K562 (cell line): Measurements from ENCODE around the gene PITPNM1. TPM values are rescaled to one million over a fixed set of nuclear protein-coding genes. Genes with fewer than 3 reads are reported as not detected.

Experiments
- COPS2 ChIP-seq: fragments of 450-650 bp; conservative IDR thresholded peaks from 2 replicates; pipeline ENCODE4 v1.6.1; 2016; ENCODE audit warnings: mild to moderate bottlenecking, moderate library complexity
- EGR1 ChIP-seq: fragments of 450-650 bp; conservative IDR thresholded peaks from 2 replicates; pipeline ENCODE4 v1.6.1; 2017; ENCODE audit warnings: mild to moderate bottlenecking
- EP300 ChIP-seq: IDR thresholded peaks from 2 replicates; pipeline ENCODE4 v1.6.1; 2012; ENCODE audit warnings: low read length, improper control_type of control experiment
- FIP1L1 ChIP-seq: fragments of 200-400 bp; formaldehyde crosslinking; IDR thresholded peaks from 2 replicates; pipeline ENCODE4 v1.6.1; 2018; ENCODE audit warnings: mild to moderate bottlenecking, low read depth, low read length; ENCODE audit not compliant: poor library complexity, severe bottlenecking
- FOXJ3 ChIP-seq: sonication (generic); formaldehyde crosslinking; IDR thresholded peaks from 2 replicates; pipeline ENCODE4 v1.4.0; 2020; ENCODE audit warnings: mild to moderate bottlenecking, missing genetic modification reagents
- MCM5 ChIP-seq: fragments of 450-650 bp; IDR thresholded peaks from 2 replicates; pipeline ENCODE4 v1.6.1; 2016; ENCODE audit warnings: low read depth
- MYNN ChIP-seq, 2 experiments: sonication (generic); formaldehyde crosslinking in 1 of 2; IDR thresholded peaks; 2 replicates each; pipeline versions ENCODE4 v1.5.0 to v1.6.1; 2016 to 2020; ENCODE audit warnings: antibody characterized with exemption in 1 of 2, missing genetic modification reagents in 1 of 2
- PYGO2 ChIP-seq: fragments of 450-650 bp; IDR thresholded peaks from 2 replicates; pipeline ENCODE4 v1.6.1; 2016; ENCODE audit warnings: mild to moderate bottlenecking, missing genetic modification characterization, moderate library complexity, missing compliant biosample characterization
- RB1 ChIP-seq: fragments of 450-650 bp; IDR thresholded peaks from 2 replicates; pipeline ENCODE4 v1.6.1; 2017; ENCODE audit warnings: low read depth, mild to moderate bottlenecking
- SIRT6 ChIP-seq: IDR thresholded peaks from one replicate; pipeline ENCODE4 v1.6.1; 2012; ENCODE audit warnings: low read depth, mild to moderate bottlenecking, control low read depth, inconsistent platforms, low read length, moderate library complexity
- ZNF134 ChIP-seq: fragments of 250-450 bp; sonication (Bioruptor Pico); conservative IDR thresholded peaks from 2 replicates; pipeline ENCODE4 v1.4.0; 2020
- polyA plus RNA-seq, 8 experiments: library from polyadenylated mRNA; depleted of rRNA in 4 of 8; stranded (reverse) in 5 of 8; unstranded in 3 of 8; fragments of >200 nt; fragmentation: Nextera tagmentation in 2 of 8; fragmentation: Illumina TruSeq in 1 of 8; extraction: Ambion mirVana in 2 of 8; extraction: Trizol in 1 of 8; gene quantifications; 2 replicates each; pipeline versions ENCODE4 v1.2.1 to v1.2.3, GENCODE V29; 2011 to 2014; ENCODE audit warnings: inconsistent platforms in 1 of 8, missing spikeins in 1 of 8
- total RNA-seq, 7 experiments: library from RNA; depleted of rRNA in 6 of 7; stranded (reverse); fragments of >200 nt in 6 of 7; fragmentation: Illumina TruSeq in 2 of 7; extraction: Trizol in 2 of 7; gene quantifications; 2 replicates each; pipeline versions ENCODE4 v1.2.1 to v1.2.3, GENCODE V29; 2011 to 2021; ENCODE audit warnings: low replicate concordance in 1 of 7
- TF ChIP-seq, protein P1 (sequence below), 2 experiments: fragments of 450-650 bp in 1 of 2; sonication (generic) in 1 of 2; formaldehyde crosslinking in 1 of 2; IDR thresholded peaks in 1 of 2; conservative IDR thresholded peaks in 1 of 2; 2 replicates each; pipeline versions ENCODE4 v1.6.1 to v1.8.1; 2016 to 2023; ENCODE audit warnings: mild to moderate bottlenecking in 2 of 2, moderate library complexity in 2 of 2, inconsistent platforms in 1 of 2, missing genetic modification reagents in 1 of 2
- TF ChIP-seq, protein P2 (sequence below): fragments of 450-650 bp; formaldehyde crosslinking; IDR thresholded peaks from 2 replicates; pipeline ENCODE4 v1.4.0; 2022; ENCODE audit warnings: mild to moderate bottlenecking, moderate library complexity
- TF ChIP-seq, protein P3 (sequence below): IDR thresholded peaks from 2 replicates; pipeline ENCODE4 v1.6.1; 2011; ENCODE audit warnings: borderline replicate concordance, low read depth, mild to moderate bottlenecking, moderate library complexity, low read length; ENCODE audit not compliant: insufficient read depth, poor library complexity, severe bottlenecking
- TF ChIP-seq, protein P4 (sequence below): sonication (generic); formaldehyde crosslinking; IDR thresholded peaks from 2 replicates; pipeline ENCODE4 v1.8.0; 2023; ENCODE audit warnings: mild to moderate bottlenecking, missing genetic modification reagents
- TF ChIP-seq, protein P5 (sequence below): fragments of 150-350 bp; IDR thresholded peaks from 2 replicates; pipeline ENCODE4 v1.6.1; 2014; ENCODE audit warnings: low read depth, mild to moderate bottlenecking, low read length, borderline replicate concordance
- TF ChIP-seq, protein P6 (sequence below): sonication (generic); formaldehyde crosslinking; IDR thresholded peaks from 2 replicates; pipeline ENCODE4 v1.8.1; 2023; ENCODE audit warnings: mild to moderate bottlenecking, missing genetic modification reagents, moderate library complexity

The PITPNM1 gene
- total and polyA plus RNA-seq, 9 of the 15 experiments (the other 6 are each of a cell fraction or from before 2014, with no cell fraction given): 0.11 to 53.7 (median 16.0) TPM

DNA sequence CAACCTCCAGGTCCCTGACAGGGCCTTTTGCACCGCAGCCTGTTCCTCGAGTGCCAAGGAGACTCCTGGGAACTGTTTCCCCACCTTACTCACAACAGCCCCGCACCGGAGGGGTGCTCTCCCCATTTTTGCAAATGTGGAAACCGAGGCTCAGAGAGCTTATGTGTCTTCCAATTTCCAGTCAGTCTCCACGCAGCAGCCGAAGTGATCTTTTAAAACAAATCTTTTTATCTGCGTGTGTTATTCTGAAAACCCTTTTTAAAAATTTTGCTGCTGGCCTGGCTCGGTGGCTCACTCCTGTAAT is 35.7 kb downstream of the PITPNM1 start (continued):
- TF ChIP-seq EGR1 (no peak; the same call in 1 of the 2 replicates), ZNF134 (CRISPR knock-in tag) (no peak), PYGO2 (no peak), RB1 (0 out of 2 replicates have a peak, but pooled peaks have one; percentile 3), SIRT6 (no peak), FOXJ3 (no peak), COPS2 (no peak), MYNN (IDR thresholded peaks at IDR 0.05) (no peak), MYNN (CRISPR knock-in tag; IDR thresholded peaks at IDR 0.05) (no peak), EP300 (no peak), MCM5 (no peak), FIP1L1 (no peak)
- TF ChIP-seq, protein P1, sequence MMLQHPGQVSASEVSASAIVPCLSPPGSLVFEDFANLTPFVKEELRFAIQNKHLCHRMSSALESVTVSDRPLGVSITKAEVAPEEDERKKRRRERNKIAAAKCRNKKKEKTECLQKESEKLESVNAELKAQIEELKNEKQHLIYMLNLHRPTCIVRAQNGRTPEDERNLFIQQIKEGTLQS (IDR thresholded peaks at IDR 0.05): no peak
- TF ChIP-seq, protein P1 (CRISPR knock-in tag; conservative IDR thresholded peaks at IDR 0.05): 0 out of 2 replicates have a peak, but pooled peaks have one; percentile 43
- TF ChIP-seq, protein P2, sequence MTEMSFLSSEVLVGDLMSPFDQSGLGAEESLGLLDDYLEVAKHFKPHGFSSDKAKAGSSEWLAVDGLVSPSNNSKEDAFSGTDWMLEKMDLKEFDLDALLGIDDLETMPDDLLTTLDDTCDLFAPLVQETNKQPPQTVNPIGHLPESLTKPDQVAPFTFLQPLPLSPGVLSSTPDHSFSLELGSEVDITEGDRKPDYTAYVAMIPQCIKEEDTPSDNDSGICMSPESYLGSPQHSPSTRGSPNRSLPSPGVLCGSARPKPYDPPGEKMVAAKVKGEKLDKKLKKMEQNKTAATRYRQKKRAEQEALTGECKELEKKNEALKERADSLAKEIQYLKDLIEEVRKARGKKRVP (CRISPR knock-in tag): 0 out of 2 replicates have a peak, but pooled peaks have one; percentile 26
- TF ChIP-seq, protein P3, sequence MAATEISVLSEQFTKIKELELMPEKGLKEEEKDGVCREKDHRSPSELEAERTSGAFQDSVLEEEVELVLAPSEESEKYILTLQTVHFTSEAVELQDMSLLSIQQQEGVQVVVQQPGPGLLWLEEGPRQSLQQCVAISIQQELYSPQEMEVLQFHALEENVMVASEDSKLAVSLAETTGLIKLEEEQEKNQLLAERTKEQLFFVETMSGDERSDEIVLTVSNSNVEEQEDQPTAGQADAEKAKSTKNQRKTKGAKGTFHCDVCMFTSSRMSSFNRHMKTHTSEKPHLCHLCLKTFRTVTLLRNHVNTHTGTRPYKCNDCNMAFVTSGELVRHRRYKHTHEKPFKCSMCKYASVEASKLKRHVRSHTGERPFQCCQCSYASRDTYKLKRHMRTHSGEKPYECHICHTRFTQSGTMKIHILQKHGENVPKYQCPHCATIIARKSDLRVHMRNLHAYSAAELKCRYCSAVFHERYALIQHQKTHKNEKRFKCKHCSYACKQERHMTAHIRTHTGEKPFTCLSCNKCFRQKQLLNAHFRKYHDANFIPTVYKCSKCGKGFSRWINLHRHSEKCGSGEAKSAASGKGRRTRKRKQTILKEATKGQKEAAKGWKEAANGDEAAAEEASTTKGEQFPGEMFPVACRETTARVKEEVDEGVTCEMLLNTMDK: no peak
- TF ChIP-seq, protein P4, sequence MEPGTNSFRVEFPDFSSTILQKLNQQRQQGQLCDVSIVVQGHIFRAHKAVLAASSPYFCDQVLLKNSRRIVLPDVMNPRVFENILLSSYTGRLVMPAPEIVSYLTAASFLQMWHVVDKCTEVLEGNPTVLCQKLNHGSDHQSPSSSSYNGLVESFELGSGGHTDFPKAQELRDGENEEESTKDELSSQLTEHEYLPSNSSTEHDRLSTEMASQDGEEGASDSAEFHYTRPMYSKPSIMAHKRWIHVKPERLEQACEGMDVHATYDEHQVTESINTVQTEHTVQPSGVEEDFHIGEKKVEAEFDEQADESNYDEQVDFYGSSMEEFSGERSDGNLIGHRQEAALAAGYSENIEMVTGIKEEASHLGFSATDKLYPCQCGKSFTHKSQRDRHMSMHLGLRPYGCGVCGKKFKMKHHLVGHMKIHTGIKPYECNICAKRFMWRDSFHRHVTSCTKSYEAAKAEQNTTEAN: no peak
- TF ChIP-seq, protein P5, sequence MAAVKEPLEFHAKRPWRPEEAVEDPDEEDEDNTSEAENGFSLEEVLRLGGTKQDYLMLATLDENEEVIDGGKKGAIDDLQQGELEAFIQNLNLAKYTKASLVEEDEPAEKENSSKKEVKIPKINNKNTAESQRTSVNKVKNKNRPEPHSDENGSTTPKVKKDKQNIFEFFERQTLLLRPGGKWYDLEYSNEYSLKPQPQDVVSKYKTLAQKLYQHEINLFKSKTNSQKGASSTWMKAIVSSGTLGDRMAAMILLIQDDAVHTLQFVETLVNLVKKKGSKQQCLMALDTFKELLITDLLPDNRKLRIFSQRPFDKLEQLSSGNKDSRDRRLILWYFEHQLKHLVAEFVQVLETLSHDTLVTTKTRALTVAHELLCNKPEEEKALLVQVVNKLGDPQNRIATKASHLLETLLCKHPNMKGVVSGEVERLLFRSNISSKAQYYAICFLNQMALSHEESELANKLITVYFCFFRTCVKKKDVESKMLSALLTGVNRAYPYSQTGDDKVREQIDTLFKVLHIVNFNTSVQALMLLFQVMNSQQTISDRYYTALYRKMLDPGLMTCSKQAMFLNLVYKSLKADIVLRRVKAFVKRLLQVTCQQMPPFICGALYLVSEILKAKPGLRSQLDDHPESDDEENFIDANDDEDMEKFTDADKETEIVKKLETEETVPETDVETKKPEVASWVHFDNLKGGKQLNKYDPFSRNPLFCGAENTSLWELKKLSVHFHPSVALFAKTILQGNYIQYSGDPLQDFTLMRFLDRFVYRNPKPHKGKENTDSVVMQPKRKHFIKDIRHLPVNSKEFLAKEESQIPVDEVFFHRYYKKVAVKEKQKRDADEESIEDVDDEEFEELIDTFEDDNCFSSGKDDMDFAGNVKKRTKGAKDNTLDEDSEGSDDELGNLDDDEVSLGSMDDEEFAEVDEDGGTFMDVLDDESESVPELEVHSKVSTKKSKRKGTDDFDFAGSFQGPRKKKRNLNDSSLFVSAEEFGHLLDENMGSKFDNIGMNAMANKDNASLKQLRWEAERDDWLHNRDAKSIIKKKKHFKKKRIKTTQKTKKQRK: no peak
- TF ChIP-seq, protein P6, sequence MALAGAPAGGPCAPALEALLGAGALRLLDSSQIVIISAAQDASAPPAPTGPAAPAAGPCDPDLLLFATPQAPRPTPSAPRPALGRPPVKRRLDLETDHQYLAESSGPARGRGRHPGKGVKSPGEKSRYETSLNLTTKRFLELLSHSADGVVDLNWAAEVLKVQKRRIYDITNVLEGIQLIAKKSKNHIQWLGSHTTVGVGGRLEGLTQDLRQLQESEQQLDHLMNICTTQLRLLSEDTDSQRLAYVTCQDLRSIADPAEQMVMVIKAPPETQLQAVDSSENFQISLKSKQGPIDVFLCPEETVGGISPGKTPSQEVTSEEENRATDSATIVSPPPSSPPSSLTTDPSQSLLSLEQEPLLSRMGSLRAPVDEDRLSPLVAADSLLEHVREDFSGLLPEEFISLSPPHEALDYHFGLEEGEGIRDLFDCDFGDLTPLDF (CRISPR knock-in tag): 0 out of 2 replicates have a peak, but pooled peaks have one; percentile 41
